Inflammatory macrophage (primary cell): ENCODE data around the gene CCDC127.
A peak's percentile ranks its signal among the peaks of the same experiment; 100 is the strongest.

Source experiments
- DNase-seq, 2 donors: peaks; one replicate each; pipeline ENCODE4 v3.0.0-alpha.2; 2020 to 2022

The CCDC127 gene

GRCh38 chr5:157126-157715 lies 60.7 kb downstream of the CCDC127 start:
- no peak for DNase-seq

- DNase-seq: no peak
Measured at GRCh38 chr5:156411-157072, 61.4 kb downstream of the CCDC127 start.

- no peak for DNase-seq
Measured at GRCh38 chr5:155651-156410, 62.1 kb downstream of the CCDC127 start.

GRCh38 chr5:154826-155225 lies 63.1 kb downstream of the CCDC127 start:
- no peak for DNase-seq

GRCh38 chr5:154236-154635 lies 63.7 kb downstream of the CCDC127 start:
- DNase-seq: no peak

GRCh38 chr5:153256-153655 lies 64.7 kb downstream of the CCDC127 start:
- DNase-seq: no peak

GRCh38 chr5:152077-152476 lies 65.9 kb downstream of the CCDC127 start:
- no peak for DNase-seq

GRCh38 chr5:150746-151145 lies 67.2 kb downstream of the CCDC127 start:
- no peak for DNase-seq

- peak in 1 of 2 donors; percentile 9 for DNase-seq
Measured at GRCh38 chr5:149745-150485, 68.0 kb downstream of the CCDC127 start.

- DNase-seq: no peak
Measured at GRCh38 chr5:147751-148150, 70.2 kb downstream of the CCDC127 start.
